OCI-LY3 (cell line): Measurements from ENCODE around the gene EMP1.

ENCODE experiments used
- CTCF ChIP-seq: fragments of 200-600, 300-600 bp; sonication (generic); IDR thresholded peaks from 2 replicates; pipeline ENCODE4 v1.5.1; 2014; ENCODE audit warnings: antibody characterized with exemption, low read length, low read depth
- EZH2phosphoT487 ChIP-seq: fragments of 200-600 bp; shearing (Covaris generic); IDR thresholded peaks from 2 replicates; pipeline ENCODE4 v1.6.1; 2018; ENCODE audit warnings: antibody characterized with exemption, mixed run types, low read depth

DNA sequence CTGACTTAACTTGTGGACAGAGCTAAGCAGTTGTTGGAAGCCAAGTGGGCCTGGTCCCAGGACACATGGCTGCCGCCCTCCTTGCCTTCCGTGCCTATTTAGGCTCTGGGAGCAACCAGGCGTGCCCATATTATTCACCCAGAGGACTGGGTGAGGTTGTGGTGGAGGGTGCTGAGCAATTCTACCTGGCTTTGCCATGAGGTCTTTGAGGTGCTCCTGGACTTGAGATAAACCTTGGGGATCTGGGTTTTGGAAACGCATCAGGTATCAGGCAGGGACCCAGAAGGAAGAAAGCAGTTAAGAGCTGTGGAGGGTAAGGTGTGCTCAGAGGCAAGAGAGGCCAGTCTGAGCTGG lies 60.1 kb downstream of the EMP1 start:
- TF ChIP-seq CTCF, result no peak
- TF ChIP-seq EZH2phosphoT487, result no peak
